ENCODE data around the gene EMILIN2.
A peak's percentile ranks its signal among the peaks of the same experiment; 100 is the strongest.
"Not testable (repeated sequence)": the region's sequence is repeated elsewhere in the genome, so short reads cannot be mapped to it uniquely, and the experiment has no call there.

Gene EMILIN2

DNA sequence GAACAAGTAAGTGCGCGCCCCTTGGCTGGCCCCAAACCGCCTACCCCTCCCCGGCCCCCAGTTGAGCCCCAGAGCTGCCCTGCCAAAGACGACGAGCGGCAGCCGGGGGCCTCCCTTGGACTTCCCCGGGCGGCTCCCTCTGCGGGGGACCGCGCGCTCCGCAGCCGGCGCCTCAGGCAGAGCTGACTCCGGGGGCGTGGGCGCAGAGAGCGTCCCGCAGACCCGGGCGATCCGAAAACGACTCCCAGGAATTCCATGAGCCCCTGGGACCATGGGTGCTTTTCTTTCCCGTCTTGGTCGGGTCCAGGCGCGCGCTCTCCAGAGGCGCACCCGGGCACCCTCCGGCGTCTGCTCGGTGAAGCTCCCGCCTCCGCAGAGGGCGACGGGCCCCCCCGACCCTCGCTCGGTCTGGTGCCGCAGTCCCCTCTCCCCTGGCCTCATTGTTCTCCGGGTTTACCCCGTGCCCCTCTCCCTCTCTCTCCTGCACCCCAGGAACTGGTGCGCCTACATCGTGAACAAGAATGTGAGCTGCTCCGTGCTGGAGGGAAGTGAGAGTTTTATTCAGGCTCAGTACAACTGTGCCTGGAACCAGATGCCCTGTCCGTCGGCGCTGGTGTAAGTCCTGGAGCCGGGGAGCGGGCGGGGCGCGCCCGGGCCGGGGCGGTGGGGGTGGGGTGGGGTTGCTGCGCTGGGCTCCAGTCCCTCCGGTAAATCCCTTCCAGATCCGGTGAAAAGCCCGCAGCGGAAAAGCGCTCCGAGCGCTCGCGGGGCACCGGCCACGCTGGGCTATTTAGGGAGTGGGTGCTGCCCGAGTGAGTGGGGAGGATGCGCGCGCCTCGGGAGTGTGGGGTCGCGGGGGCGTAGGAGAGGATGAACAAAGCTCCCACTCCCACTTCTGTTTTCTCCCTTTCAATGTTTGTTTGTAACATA, 776 bp downstream of the EMILIN2 start:
- no CpG with 5 or more reads among the region's 80 CpGs for WGBS (ENCODE audit: extremely low coverage, insufficient coverage, low lambda C conversion rate)
- Histone ChIP-seq H4K8ac (ENCODE audit: low read depth, low read length) (peak overlapping the region; percentile 41), H3K56ac (ENCODE audit: low read length) (peak overlapping the region; percentile 91), H3K4ac (ENCODE audit: low read depth, low read length) (peak overlapping the region; percentile 39), H3K27ac (ENCODE audit: low read depth, low read length) (peak overlapping the region; percentile 71), H3K79me1 (ENCODE audit: low read length) (no peaks in the 10 kb centered on the region), H3K4me3 (ENCODE audit: low read length) (peak overlapping the region; percentile 68), H2BK120ac (ENCODE audit: low read depth, low read length) (peak overlapping the region; percentile 75), H3K18ac (ENCODE audit: low read length) (peak overlapping the region; percentile 94), H3K23ac (ENCODE audit: low read length) (peak overlapping the region; percentile 66), H4K5ac (ENCODE audit: low read length) (no peak overlapping the region), H3K4me1 (ENCODE audit: control insufficient read depth, low read depth, low read length) (no peaks in the 10 kb centered on the region), H3K4me2 (ENCODE audit: low read length) (peak overlapping the region; percentile 89), H3K36me3 (ENCODE audit: control insufficient read depth, insufficient read depth, low read length) (no peaks in the 10 kb centered on the region), H2BK5ac (ENCODE audit: low read length) (no peak overlapping the region), H3K79me2 (ENCODE audit: control insufficient read depth, insufficient read depth, low read length) (no peaks in the 10 kb centered on the region), H2AK5ac (ENCODE audit: low read length) (no peak overlapping the region), H2BK15ac (replicated peaks; ENCODE audit: low read depth) (no peak overlapping the region), H3K9ac (ENCODE audit: low read length) (peak overlapping the region; percentile 71), H3K27me3 (ENCODE audit: insufficient read depth, low read length, poor library complexity) (peaks cover 4% of the 10 kb centered on the region)
- peak; percentile 63 for DNase-seq

GRCh38 chr18:2848247-2849246, 1.7 kb downstream of the EMILIN2 start:
- Histone ChIP-seq H2AK5ac (ENCODE audit: low read length) (no peak overlapping the region), H3K23ac (ENCODE audit: low read length) (peak overlapping the region; percentile 66), H3K9ac (ENCODE audit: low read length) (peak overlapping the region; percentile 40), H3K4ac (ENCODE audit: low read depth, low read length) (no peak overlapping the region), H4K8ac (ENCODE audit: low read depth, low read length) (no peak overlapping the region), H3K4me1 (ENCODE audit: control insufficient read depth, low read depth, low read length) (no peaks in the 10 kb centered on the region), H3K4me2 (ENCODE audit: low read length) (peak overlapping the region; percentile 57), H3K27me3 (ENCODE audit: insufficient read depth, low read length, poor library complexity) (peaks cover 4% of the 10 kb centered on the region), H3K27ac (ENCODE audit: low read depth, low read length) (no peak overlapping the region), H2BK5ac (ENCODE audit: low read length) (no peak overlapping the region), H2BK15ac (replicated peaks; ENCODE audit: low read depth) (no peak overlapping the region), H3K79me2 (ENCODE audit: control insufficient read depth, insufficient read depth, low read length) (no peaks in the 10 kb centered on the region), H3K79me1 (ENCODE audit: low read length) (no peaks in the 10 kb centered on the region), H3K56ac (ENCODE audit: low read length) (peak overlapping the region; percentile 70), H4K5ac (ENCODE audit: low read length) (no peak overlapping the region), H3K18ac (ENCODE audit: low read length) (no peak overlapping the region), H2BK120ac (ENCODE audit: low read depth, low read length) (no peak overlapping the region), H3K36me3 (ENCODE audit: control insufficient read depth, insufficient read depth, low read length) (no peaks in the 10 kb centered on the region), H3K4me3 (ENCODE audit: low read length) (no peak overlapping the region)
- no peak for DNase-seq
- no CpG with 5 or more reads among the region's 17 CpGs for WGBS (ENCODE audit: extremely low coverage, insufficient coverage, low lambda C conversion rate)

GRCh38 chr18:2850816-2851215, 4.0 kb downstream of the EMILIN2 start:
- DNase-seq, result no peak
- H3K27me3 ChIP-seq (ENCODE audit: insufficient read depth, low read length, poor library complexity), result peaks cover 4% of the 10 kb centered on the region
- H3K4ac ChIP-seq (ENCODE audit: low read depth, low read length), result no peak overlapping the region
- H3K4me1 ChIP-seq (ENCODE audit: control insufficient read depth, low read depth, low read length), result no peaks in the 10 kb centered on the region
- no peak overlapping the region for H4K5ac ChIP-seq (ENCODE audit: low read length)
- no peak overlapping the region for H3K9ac ChIP-seq (ENCODE audit: low read length)
- H3K4me2 ChIP-seq (ENCODE audit: low read length), result no peak overlapping the region
- no peaks in the 10 kb centered on the region for H3K79me2 ChIP-seq (ENCODE audit: control insufficient read depth, insufficient read depth, low read length)
- no peak overlapping the region for H2BK15ac ChIP-seq (replicated peaks; ENCODE audit: low read depth)
- no peak overlapping the region for H3K56ac ChIP-seq (ENCODE audit: low read length)
- H3K36me3 ChIP-seq (ENCODE audit: control insufficient read depth, insufficient read depth, low read length), result no peaks in the 10 kb centered on the region
- no peak overlapping the region for H4K8ac ChIP-seq (ENCODE audit: low read depth, low read length)
- no peak overlapping the region for H2BK5ac ChIP-seq (ENCODE audit: low read length)
- no peak overlapping the region for H3K18ac ChIP-seq (ENCODE audit: low read length)
- H3K27ac ChIP-seq (ENCODE audit: low read depth, low read length), result no peak overlapping the region
- WGBS (ENCODE audit: extremely low coverage, insufficient coverage, low lambda C conversion rate), result no CpG with 5 or more reads among the region's 2 CpGs
- no peaks in the 10 kb centered on the region for H3K79me1 ChIP-seq (ENCODE audit: low read length)
- no peak overlapping the region for H3K23ac ChIP-seq (ENCODE audit: low read length)
- no peak overlapping the region for H2BK120ac ChIP-seq (ENCODE audit: low read depth, low read length)
- no peak overlapping the region for H2AK5ac ChIP-seq (ENCODE audit: low read length)
- H3K4me3 ChIP-seq (ENCODE audit: low read length), result no peak overlapping the region

DNA sequence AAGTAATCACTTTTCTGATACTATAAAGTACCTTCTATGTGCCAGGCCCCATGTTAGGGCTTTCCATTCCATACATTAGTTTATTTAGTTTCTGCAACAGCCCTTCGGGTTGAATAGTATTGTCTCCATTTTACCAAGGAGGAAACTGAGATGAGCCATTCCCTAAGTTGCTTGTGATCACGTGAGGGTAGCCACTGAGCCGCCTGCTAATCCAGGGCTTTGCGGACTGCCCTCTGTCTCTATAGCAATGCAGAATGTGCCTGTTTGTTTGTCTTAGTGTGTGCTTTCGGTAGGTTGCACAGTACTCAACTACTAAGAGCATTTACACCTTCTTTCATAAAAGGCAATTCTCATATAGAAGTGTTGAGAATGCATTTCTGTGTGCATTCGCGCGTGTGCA, 5.0 kb downstream of the EMILIN2 start:
- Histone ChIP-seq H2BK120ac (ENCODE audit: low read depth, low read length) (no peak overlapping the region), H3K4ac (ENCODE audit: low read depth, low read length) (no peak overlapping the region), H3K79me1 (ENCODE audit: low read length) (no peaks in the 10 kb centered on the region), H3K27ac (ENCODE audit: low read depth, low read length) (no peak overlapping the region), H2AK5ac (ENCODE audit: low read length) (no peak overlapping the region), H2BK15ac (replicated peaks; ENCODE audit: low read depth) (no peak overlapping the region), H3K36me3 (ENCODE audit: control insufficient read depth, insufficient read depth, low read length) (no peaks in the 10 kb centered on the region), H3K79me2 (ENCODE audit: control insufficient read depth, insufficient read depth, low read length) (no peaks in the 10 kb centered on the region), H3K23ac (ENCODE audit: low read length) (no peak overlapping the region), H3K4me3 (ENCODE audit: low read length) (no peak overlapping the region), H3K9ac (ENCODE audit: low read length) (no peak overlapping the region), H4K5ac (ENCODE audit: low read length) (no peak overlapping the region), H3K18ac (ENCODE audit: low read length) (no peak overlapping the region), H3K56ac (ENCODE audit: low read length) (no peak overlapping the region), H2BK5ac (ENCODE audit: low read length) (no peak overlapping the region), H4K8ac (ENCODE audit: low read depth, low read length) (no peak overlapping the region), H3K4me1 (ENCODE audit: control insufficient read depth, low read depth, low read length) (no peaks in the 10 kb centered on the region), H3K27me3 (ENCODE audit: insufficient read depth, low read length, poor library complexity) (peaks cover 4% of the 10 kb centered on the region), H3K4me2 (ENCODE audit: low read length) (no peak overlapping the region)
- WGBS (ENCODE audit: extremely low coverage, insufficient coverage, low lambda C conversion rate), result no CpG with 5 or more reads among the region's 8 CpGs
- DNase-seq, result no peak

- H3K36me3 ChIP-seq (ENCODE audit: control insufficient read depth, insufficient read depth, low read length); DNase-seq; H2BK15ac ChIP-seq (replicated peaks; ENCODE audit: low read depth); H3K4me3 ChIP-seq (ENCODE audit: low read length); H3K56ac ChIP-seq (ENCODE audit: low read length); H2BK5ac ChIP-seq (ENCODE audit: low read length); H4K8ac ChIP-seq (ENCODE audit: low read depth, low read length); H3K18ac ChIP-seq (ENCODE audit: low read length); H3K4me1 ChIP-seq (ENCODE audit: control insufficient read depth, low read depth, low read length); H3K27me3 ChIP-seq (ENCODE audit: insufficient read depth, low read length, poor library complexity); H2BK120ac ChIP-seq (ENCODE audit: low read depth, low read length); H4K5ac ChIP-seq (ENCODE audit: low read length); H3K23ac ChIP-seq (ENCODE audit: low read length); H3K9ac ChIP-seq (ENCODE audit: low read length); H2AK5ac ChIP-seq (ENCODE audit: low read length); H3K79me2 ChIP-seq (ENCODE audit: control insufficient read depth, insufficient read depth, low read length); H3K27ac ChIP-seq (ENCODE audit: low read depth, low read length); H3K4me2 ChIP-seq (ENCODE audit: low read length); H3K79me1 ChIP-seq (ENCODE audit: low read length); H3K4ac ChIP-seq (ENCODE audit: low read depth, low read length): not testable (repeated sequence)
- WGBS (ENCODE audit: extremely low coverage, insufficient coverage, low lambda C conversion rate), result no CpG with 5 or more reads among the region's 12 CpGs
Measured at GRCh38 chr18:2852460-2852859, 5.7 kb downstream of the EMILIN2 start.

Measured in mesendoderm (in vitro differentiated cells).